GM19193 (cell line): ENCODE data around the gene STX5.

ENCODE experiments used
- POLR2A ChIP-seq: IDR thresholded peaks from 4 replicates; pipeline ENCODE4 v1.6.1; 2011; ENCODE audit not compliant: insufficient read depth, insufficient read length; ENCODE audit errors: extremely low read depth

The STX5 gene

DNA sequence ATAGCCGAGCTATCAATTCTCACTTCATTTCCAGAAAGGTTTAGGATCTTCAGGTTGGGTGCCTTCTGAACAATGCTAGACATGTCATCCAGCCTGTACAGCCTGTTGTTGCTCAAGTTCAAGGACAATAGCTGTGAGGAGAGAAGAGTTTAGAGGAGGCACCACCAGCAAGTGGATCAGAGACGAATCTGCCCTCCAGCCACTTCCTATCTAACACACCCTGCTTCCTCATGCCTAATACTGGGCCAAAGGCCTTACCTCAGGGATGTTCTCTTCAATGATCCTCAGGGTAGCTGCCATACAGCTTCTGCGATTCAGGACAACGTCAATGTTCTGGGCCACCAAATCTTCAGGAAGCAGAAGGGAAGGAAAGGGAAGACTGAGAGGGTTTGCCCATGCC, 30.8 kb downstream of the STX5 start:
- TF ChIP-seq POLR2A, result no peak

DNA sequence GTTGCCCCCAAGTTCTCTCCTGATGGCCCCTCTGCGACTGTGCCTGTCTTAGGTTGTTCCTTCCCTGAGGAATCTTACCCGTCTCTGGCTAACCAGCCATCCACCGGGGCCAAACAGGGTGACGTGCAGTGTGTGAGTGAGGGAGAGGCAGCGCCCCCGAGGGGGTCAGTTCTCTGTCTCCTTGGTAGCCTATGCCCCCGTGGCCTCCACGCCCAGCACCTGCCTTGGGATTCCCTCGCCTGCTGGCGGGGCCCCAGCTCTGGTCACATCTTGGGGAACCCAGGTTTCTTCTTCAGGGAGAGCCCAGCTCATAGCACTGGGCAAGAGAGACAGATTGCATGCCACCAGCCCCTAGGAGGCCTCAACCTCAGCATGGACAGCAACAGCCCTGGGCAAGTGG, 32.4 kb downstream of the STX5 start:
- TF ChIP-seq POLR2A, result no peak

DNA sequence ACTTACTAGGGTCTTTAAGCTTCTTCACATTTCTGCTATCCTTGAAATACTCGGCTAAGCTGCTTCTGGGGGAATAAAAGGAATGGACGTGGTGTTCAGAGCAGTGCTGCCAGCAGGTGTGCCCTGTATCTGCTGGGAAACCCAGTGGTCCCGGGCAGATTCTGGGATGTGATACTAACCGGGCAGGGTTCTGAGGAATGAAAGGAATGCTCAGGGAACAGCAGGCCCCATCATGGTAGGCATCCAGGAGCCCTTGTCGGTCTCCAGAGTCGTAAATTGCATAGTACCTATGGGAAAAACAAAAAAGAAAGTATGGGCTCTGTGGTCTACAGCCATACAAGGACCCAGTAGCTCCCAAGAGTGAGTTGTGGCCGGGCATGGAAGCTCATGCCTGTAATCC, 35.6 kb downstream of the STX5 start:
- no peak for TF ChIP-seq POLR2A

DNA sequence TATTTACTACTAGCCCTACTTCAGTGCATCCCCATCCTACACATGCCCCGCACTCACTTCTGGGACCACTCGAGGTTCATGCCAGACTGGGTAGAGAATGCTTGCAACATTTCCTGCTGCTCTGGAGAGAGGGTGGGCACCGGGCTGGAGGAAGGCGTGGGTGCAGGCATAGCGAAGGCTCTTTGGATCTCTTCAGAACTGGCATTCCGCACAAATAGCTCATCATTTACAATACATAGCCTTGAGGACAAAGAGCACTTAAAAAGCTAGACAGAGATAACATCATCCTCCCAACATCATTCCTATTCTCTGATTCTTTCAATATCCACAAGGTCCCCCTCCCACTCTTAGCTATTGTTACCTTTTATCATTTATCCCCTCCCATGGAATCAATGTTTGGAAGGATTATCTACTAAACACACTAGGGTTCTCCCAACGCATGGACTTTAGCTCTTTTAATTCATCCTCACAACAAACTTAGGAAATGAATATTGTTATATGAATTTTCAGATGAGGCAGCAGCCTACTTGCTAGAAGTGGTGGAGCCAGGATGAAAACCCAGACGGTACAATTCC, 37.6 kb downstream of the STX5 start:
- TF ChIP-seq POLR2A, result no peak

DNA sequence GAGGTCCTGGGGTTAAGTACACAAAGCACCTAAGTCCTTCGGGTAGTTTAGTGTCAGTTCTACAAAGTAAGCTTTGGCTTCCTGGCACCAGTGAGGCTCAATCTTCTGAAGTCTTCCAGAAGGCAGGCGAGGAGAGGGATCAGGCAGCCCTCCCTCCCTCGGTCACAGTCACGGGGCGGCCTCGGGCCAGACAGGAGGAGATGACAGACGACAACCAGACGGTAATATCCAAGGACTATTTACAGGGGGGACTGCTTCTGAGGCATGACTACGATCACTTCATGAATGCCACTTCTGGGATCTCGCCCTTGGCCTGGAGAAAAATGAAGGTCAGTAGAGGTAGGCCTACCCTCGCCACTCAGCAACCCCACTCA, 39.7 kb downstream of the STX5 start:
- TF ChIP-seq POLR2A, result no peak

DNA sequence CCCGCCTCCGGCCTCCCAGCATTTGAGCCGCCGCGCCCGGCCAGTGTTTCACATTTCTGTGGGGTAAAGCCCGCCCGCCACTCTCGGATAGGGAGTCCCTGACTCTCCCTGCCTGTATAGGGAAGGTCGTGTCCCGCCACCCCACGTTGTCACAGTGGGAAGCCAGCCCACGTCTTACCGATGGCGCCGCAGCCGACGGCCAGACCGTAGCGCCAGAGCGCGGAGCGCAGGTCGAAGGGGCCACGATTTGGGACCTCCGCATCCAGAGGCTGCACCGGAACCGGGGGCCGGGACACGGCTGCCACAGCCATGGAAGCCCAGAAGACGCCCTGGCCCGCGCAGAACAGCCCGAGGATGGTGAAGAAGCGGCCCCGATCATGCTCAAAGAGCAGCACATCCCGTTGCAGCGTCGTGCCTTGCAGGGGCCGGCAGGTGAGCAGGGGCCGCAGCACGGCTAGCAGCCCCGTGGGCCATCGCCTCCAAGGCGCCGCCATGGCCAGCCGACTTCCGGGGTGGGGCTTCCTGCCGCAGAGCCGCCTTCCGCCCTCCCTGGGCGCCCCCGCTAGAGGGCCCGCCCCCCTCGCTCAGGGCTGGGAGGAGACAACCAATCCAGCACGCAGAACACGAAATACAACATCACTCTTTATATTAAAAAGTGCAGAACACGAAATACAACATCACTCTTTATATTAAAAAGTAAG, 40.2 kb downstream of the STX5 start, which contains the start of gene TMEM223:
Gene TMEM223, minus strand, starts transcription at position 506 of the 701 bp plus-strand sequence. Its CDS starts 12 bp downstream, at position 494.
- peak; percentile 95 for TF ChIP-seq POLR2A

DNA sequence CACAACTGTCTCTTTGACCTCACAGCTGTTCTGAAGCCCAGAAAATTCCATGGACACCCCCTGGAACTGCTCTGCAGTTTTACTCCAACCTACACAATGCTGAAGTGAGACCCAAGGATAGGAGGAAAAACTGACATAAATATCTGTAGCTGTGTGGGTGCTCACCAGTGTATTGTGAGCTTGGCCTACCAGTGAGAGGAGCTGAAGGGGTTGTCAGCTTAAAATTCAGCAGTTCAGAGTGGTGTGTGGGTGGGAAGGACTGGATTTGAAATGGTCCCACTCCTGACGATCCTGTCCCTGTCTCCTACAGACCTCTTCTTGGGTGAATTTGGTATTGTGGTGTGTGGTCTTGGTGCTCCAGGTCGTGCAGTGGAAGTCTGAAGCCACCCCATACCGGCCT, 42.3 kb downstream of the STX5 start:
- TF ChIP-seq POLR2A, result no peak

DNA sequence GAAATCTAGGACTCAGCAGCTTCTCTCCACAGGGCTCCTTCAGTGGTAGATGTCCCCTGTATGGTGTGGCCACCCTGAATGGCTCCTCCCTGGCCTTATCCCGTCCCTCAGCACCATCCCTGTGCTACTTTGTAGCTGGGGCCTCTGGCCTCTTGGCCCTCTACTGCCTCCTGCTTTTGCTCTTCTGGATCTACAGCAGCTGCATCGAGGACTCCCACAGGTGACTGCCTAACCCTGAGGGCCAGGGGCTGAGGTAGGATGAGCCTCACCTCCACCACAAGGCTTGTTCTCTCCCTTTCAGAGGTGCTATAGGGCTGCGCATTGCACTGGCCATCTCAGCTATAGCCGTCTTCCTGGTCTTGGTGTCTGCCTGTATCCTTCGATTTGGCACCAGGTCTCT, 42.9 kb downstream of the STX5 start:
- TF ChIP-seq POLR2A, result peak; percentile 24

DNA sequence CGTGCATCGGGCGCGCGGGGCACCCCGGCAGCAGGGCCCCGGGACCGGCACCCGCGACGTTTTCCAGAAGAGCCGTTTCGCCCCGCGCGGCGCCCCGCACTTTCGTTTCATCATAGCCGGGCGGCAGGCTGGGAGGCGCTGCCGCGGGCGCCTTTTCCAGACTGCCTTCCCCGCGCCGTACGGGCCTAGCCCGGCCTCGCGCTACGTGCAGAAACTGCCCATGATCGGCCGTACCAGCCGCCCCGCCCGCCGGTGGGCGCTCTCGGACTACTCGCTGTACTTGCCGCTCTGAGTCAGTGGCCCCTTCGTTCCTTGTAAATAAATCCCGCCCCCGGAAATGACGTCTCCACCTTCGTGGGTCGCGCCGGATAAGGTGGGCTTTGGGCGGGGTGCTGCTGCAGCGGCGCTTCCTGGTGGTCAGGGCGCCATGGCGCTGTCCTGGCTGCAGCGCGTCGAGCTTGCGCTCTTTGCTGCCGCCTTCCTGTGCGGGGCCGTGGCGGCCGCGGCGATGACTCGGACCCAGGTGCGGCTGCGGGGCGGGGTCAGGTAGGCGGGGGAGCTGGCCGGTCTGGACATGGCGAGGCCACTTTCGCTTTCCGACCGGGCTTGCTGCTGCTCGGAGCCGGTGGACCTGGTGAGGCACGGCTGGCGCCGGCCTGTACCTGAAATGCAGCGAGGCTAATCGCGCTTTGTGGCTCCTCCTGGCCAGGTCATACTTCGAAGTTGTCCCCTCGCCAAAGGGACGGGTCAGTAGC, 44.7 kb downstream of the STX5 start, which contains the start of gene TMEM179B:
Gene TMEM179B, plus strand, starts transcription at position 398 of the 755 bp plus-strand sequence. Its CDS starts 30 bp downstream, at position 428.
- peak; percentile 99 for TF ChIP-seq POLR2A

DNA sequence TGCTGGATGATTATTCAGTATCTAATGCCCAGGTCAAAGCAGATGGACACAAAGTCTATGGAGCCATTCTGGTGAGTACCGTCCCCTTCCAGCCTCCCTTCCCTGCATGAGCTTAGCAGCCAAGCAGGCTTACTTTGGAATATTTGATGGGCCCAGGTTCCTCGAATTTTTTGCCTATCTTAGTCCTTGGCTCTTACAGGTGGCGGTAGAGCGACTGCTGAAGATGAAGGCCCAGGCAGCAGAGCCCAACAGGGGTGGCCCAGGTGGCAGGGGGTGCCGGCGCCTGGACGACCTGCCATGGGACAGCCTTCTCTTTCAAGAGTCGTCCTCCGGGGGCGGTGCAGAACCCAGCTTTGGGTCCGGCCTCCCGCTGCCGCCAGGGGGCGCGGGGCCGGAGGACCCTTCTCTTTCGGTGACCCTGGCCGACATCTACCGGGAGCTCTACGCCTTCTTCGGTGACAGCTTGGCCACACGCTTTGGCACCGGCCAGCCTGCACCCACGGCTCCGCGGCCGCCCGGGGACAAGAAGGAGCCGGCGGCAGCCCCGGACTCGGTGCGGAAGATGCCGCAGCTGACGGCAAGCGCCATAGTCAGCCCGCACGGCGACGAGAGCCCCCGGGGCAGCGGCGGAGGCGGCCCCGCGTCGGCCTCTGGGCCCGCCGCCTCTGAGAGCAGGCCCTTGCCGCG, 45.4 kb downstream of the STX5 start:
- no peak for TF ChIP-seq POLR2A

DNA sequence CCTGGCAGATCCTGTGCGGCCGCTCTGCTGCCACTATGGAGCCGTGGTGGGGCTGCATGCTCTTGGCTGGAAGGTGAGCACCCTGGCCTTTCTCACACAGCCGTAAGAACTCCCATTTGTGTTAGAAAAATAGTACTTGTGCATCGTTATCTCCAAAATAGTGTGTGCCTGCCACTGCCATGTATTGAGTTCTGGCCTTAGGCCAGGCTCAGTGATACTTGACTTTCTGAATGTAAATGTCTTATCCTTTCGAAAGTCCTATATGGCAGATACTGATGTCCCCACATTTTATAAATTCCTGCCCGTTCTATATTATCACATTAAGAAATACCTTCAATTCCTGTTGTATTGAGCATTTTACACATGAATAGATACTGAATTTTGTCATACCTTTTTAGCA, 49.1 kb downstream of the STX5 start:
- TF ChIP-seq POLR2A, result no peak

DNA sequence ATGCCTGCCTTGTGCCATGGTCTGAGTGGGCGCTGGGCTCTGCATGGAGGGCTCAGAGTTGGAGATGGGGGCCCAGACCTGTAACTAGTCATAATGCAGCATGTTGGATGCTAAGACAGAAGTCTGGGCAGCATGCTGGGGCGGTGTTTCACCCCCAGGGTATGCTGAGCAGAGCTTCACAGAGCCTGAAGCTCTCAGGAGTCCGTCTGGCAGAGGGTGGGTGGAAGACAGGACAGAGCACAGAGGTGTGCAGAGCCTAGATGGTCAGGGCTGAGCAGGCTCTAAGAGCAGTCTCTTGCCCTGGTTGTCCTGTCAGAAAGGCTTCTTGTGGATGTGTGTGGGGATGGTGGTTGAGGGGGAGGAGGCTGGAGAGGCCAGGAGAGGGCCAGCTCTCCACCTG, 53.4 kb downstream of the STX5 start:
- TF ChIP-seq POLR2A, result no peak

DNA sequence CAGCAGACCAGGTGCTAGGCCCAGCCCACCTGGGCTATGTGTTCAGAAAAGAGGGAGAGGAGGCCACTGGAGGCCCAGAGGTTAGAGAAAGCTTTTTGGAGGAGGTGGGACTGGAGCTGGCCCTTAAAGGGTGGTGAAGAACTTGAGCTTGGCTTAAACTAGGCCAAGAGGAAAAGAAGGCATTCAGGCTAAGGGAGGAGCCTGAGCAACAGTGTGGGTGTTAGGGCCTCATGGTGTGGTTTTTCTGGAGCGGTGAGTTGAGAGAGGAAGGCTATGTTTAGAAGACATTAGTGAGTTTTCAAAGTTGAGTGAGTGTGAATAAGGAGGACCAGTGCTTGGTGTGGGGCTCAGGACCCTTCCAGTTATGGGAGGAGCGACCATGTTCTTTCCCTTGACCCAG, 54.5 kb downstream of the STX5 start:
- TF ChIP-seq POLR2A, result no peak

DNA sequence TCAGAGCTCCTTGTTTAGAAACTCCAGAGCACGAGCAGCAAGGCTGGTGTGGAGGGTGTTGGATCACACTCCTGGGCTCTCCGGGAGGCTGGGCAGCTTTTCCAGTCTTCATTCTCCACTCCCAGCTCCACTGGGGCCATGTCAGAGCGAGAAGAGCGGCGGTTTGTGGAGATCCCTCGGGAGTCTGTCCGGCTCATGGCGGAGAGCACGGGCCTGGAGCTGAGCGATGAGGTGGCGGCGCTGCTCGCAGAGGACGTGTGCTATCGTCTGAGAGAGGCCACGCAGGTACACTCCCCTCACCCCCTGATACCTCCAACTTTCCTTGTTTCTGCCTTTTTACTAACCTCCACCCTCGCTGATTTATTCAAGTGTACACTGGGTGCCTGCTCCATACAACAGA, 56.2 kb downstream of the STX5 start:
- no peak for TF ChIP-seq POLR2A

DNA sequence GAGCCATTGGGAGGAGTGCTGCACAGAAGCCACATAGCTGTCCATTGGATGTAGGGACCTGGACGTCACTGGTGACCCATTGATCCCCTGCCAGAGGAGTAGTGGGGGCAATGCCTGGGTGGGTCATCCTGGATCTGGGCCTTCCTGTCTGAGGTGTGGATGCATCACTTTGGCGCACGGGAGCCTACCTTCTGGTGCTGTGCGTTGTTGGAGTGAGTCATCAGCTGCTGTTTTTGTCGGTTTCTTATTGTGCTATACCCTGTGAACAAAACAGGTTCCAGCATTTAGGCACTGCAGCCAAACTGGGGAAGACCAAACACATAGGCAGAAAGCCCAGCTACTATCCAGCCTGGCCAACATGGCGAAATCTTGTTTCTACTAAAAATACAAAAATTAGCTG, 57.4 kb downstream of the STX5 start:
- no peak for TF ChIP-seq POLR2A
